Loucy (cell line): ENCODE data around the gene ATP8B3.

Experiments used
- H2AFZ ChIP-seq: fragments of 200-600 bp; sonication (generic); 2 replicates; pipeline ENCODE4 v1.6.0; 2016; ENCODE audit warnings: antibody characterized with exemption, mild to moderate bottlenecking, low read length, moderate library complexity
- H3F3A ChIP-seq: fragments of 200-600 bp; 2 replicates; pipeline ENCODE4 v1.6.0; 2016; ENCODE audit warnings: antibody characterized with exemption, low read depth, mild to moderate bottlenecking
- H3K27me3 ChIP-seq: fragments of 200-600 bp; sonication (generic); 2 replicates; pipeline ENCODE4 v1.6.1; 2014; ENCODE audit warnings: low read length, mild to moderate bottlenecking; ENCODE audit not compliant: insufficient read depth, poor library complexity, severe bottlenecking
- H3K36me3 ChIP-seq: fragments of 200-600 bp; sonication (generic); 2 replicates; pipeline ENCODE4 v1.6.1; 2016; ENCODE audit warnings: low read length; ENCODE audit not compliant: insufficient read depth
- H3K4me1 ChIP-seq: fragments of 200-600 bp; sonication (generic); 2 replicates; pipeline ENCODE4 v1.5.1; 2014; ENCODE audit warnings: low read length, mild to moderate bottlenecking; ENCODE audit not compliant: insufficient read depth, poor library complexity, severe bottlenecking
- H3K4me2 ChIP-seq: fragments of 200-600 bp; sonication (generic); 2 replicates; pipeline ENCODE4 v1.6.0; 2014; ENCODE audit warnings: antibody characterized with exemption, low read length, low read depth, mild to moderate bottlenecking; ENCODE audit not compliant: poor library complexity, severe bottlenecking
- H3K4me3 ChIP-seq: fragments of 200-600 bp; sonication (generic); 2 replicates; pipeline ENCODE4 v1.5.1; 2014; ENCODE audit warnings: low read length, mild to moderate bottlenecking, mixed read lengths; ENCODE audit not compliant: poor library complexity, severe bottlenecking
- H3K79me2 ChIP-seq: fragments of 200-600 bp; sonication (generic); 2 replicates; pipeline ENCODE4 v1.6.1; 2014; ENCODE audit warnings: low read length; ENCODE audit not compliant: insufficient read depth
- H3K9ac ChIP-seq: fragments of 200-600 bp; sonication (generic); 2 replicates; pipeline ENCODE4 v1.6.0; 2014; ENCODE audit warnings: mild to moderate bottlenecking, low read depth, low read length, moderate library complexity; ENCODE audit not compliant: poor library complexity, severe bottlenecking
- H3K9me2 ChIP-seq: fragments of 200-600 bp; sonication (generic); replicated peaks from 2 replicates; pipeline ENCODE4 v1.6.1; 2016; ENCODE audit warnings: low read depth, low read length, mixed read lengths
- H3K9me3 ChIP-seq: fragments of 200-600 bp; sonication (generic); 2 replicates; pipeline ENCODE4 v1.6.1; 2014; ENCODE audit warnings: mild to moderate bottlenecking, antibody characterized with exemption, low read length, low read depth; ENCODE audit not compliant: insufficient read depth
- H4K20me1 ChIP-seq: fragments of 200-600 bp; sonication (generic); 2 replicates; pipeline ENCODE4 v1.6.0; 2014; ENCODE audit warnings: antibody characterized with exemption, low read length, mild to moderate bottlenecking; ENCODE audit not compliant: insufficient read depth, poor library complexity, severe bottlenecking
- EZH2phosphoT487 ChIP-seq: fragments of 200-600 bp; IDR thresholded peaks from 2 replicates; pipeline ENCODE4 v1.6.1; 2018; ENCODE audit warnings: antibody characterized with exemption, mild to moderate bottlenecking, moderate library complexity, borderline replicate concordance
- TF ChIP-seq, protein P1 (sequence below): fragments of 200-600 bp; sonication (generic); conservative IDR thresholded peaks from 2 replicates; pipeline ENCODE4 v1.5.1; 2014; ENCODE audit warnings: mild to moderate bottlenecking, antibody characterized with exemption, low read length

Gene ATP8B3

DNA sequence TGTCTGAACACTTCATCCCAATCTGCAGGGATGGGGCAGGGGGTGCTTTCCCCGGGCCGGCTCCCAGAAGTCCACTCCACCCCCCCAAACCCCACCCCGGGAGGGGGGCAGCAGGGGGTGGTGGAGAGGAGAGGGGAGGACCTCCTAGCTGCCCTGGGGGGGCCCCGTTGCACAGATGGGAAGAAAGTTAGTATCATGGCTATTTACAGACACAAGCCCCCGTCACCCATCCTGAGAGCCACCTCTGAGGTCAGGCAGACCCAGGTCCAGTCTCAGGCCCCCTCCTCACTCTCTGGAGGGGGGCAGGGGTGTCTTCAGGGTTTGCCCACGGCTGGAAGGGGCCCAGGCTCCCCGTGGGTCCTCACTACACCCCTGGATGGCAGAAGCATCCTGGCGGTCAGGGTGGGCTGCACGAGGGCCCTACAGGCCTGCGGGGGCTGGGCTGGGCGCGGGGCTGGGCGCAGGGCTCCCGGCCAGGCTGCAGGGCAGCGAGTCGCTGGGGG is 42.0 kb upstream of the ATP8B3 start:
- H3K9me2 ChIP-seq = no peaks in the 10 kb centered on the region
- no peaks in the 10 kb centered on the region for H3K9me3 ChIP-seq
- H3F3A ChIP-seq = no peaks in the 10 kb centered on the region
- no peak overlapping the region for H2AFZ ChIP-seq
- no peaks in the 10 kb centered on the region for H3K27me3 ChIP-seq
- peaks cover 35% of the 10 kb centered on the region for H4K20me1 ChIP-seq
- peaks cover 18% of the 10 kb centered on the region for H3K4me1 ChIP-seq
- no peak overlapping the region for H3K4me3 ChIP-seq
- H3K36me3 ChIP-seq = no peaks in the 10 kb centered on the region
- H3K9ac ChIP-seq = peak overlapping the region; percentile 75
- TF ChIP-seq, protein P1, sequence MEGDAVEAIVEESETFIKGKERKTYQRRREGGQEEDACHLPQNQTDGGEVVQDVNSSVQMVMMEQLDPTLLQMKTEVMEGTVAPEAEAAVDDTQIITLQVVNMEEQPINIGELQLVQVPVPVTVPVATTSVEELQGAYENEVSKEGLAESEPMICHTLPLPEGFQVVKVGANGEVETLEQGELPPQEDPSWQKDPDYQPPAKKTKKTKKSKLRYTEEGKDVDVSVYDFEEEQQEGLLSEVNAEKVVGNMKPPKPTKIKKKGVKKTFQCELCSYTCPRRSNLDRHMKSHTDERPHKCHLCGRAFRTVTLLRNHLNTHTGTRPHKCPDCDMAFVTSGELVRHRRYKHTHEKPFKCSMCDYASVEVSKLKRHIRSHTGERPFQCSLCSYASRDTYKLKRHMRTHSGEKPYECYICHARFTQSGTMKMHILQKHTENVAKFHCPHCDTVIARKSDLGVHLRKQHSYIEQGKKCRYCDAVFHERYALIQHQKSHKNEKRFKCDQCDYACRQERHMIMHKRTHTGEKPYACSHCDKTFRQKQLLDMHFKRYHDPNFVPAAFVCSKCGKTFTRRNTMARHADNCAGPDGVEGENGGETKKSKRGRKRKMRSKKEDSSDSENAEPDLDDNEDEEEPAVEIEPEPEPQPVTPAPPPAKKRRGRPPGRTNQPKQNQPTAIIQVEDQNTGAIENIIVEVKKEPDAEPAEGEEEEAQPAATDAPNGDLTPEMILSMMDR = no peak
- TF ChIP-seq EZH2phosphoT487 = no peak
- H3K79me2 ChIP-seq = peaks cover 57% of the 10 kb centered on the region
- H3K4me2 ChIP-seq = no peak overlapping the region

GRCh38 chr19:1853295-1854038 is 41.4 kb upstream of the ATP8B3 start:
- Histone ChIP-seq H3K27me3 (no peaks in the 10 kb centered on the region), H3K4me1 (peaks cover 22% of the 10 kb centered on the region), H3F3A (no peaks in the 10 kb centered on the region), H3K79me2 (peaks cover 51% of the 10 kb centered on the region), H3K9ac (peak overlapping the region; percentile 75), H3K9me3 (no peaks in the 10 kb centered on the region), H2AFZ (peak overlapping the region; percentile 41; the same call in 1 of the 2 replicates), H3K9me2 (no peaks in the 10 kb centered on the region), H3K36me3 (no peaks in the 10 kb centered on the region), H4K20me1 (peaks cover 30% of the 10 kb centered on the region), H3K4me3 (peak overlapping the region; percentile 47), H3K4me2 (peak overlapping the region; percentile 69)
- no peak for TF ChIP-seq EZH2phosphoT487
- TF ChIP-seq, protein P1 = peak; percentile 83

DNA sequence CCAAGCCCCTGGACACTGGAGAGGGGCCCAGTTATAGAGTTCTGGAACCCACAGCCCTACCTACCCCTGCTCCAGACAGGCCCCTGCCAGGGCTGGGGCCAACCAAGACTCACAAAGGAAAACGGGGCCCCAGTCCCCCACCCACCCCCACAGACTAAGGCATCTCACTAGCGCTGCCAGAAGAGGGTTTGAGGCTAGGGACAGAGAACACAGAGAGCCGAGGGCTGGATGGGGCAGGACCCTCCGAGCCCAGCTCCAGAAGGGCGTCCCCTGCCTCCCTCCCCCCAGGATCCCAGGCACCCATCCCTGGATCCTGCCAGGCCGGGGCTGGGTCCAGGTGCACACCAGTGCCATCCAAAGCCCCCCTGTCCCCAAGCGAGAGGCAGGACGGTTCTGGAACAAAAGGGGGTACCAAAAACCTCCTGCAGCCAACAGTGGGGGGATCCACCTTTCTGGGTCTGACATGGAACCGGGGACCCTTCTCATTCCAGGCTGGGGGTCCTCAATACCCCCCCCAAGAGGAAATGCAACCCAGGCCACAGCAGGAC is 40.6 kb upstream of the ATP8B3 start:
- Histone ChIP-seq H2AFZ (no peak overlapping the region), H3K4me2 (no peak overlapping the region), H3K36me3 (no peaks in the 10 kb centered on the region), H3K4me3 (no peak overlapping the region), H3F3A (no peaks in the 10 kb centered on the region), H4K20me1 (peaks cover 30% of the 10 kb centered on the region), H3K4me1 (peaks cover 23% of the 10 kb centered on the region), H3K9ac (peak overlapping the region; percentile 75), H3K9me3 (no peaks in the 10 kb centered on the region), H3K9me2 (no peaks in the 10 kb centered on the region), H3K27me3 (peaks cover 4% of the 10 kb centered on the region), H3K79me2 (peaks cover 49% of the 10 kb centered on the region)
- TF ChIP-seq, protein P1 = no peak
- TF ChIP-seq EZH2phosphoT487 = no peak
